ENCODE data around the gene SYP. TPM values are rescaled to one million over a fixed set of nuclear protein-coding genes. Genes with fewer than 3 reads are reported as not detected.

SYP gene
- total RNA-seq, 1 experiment from 2014 or later, result 7.0 TPM

DNA sequence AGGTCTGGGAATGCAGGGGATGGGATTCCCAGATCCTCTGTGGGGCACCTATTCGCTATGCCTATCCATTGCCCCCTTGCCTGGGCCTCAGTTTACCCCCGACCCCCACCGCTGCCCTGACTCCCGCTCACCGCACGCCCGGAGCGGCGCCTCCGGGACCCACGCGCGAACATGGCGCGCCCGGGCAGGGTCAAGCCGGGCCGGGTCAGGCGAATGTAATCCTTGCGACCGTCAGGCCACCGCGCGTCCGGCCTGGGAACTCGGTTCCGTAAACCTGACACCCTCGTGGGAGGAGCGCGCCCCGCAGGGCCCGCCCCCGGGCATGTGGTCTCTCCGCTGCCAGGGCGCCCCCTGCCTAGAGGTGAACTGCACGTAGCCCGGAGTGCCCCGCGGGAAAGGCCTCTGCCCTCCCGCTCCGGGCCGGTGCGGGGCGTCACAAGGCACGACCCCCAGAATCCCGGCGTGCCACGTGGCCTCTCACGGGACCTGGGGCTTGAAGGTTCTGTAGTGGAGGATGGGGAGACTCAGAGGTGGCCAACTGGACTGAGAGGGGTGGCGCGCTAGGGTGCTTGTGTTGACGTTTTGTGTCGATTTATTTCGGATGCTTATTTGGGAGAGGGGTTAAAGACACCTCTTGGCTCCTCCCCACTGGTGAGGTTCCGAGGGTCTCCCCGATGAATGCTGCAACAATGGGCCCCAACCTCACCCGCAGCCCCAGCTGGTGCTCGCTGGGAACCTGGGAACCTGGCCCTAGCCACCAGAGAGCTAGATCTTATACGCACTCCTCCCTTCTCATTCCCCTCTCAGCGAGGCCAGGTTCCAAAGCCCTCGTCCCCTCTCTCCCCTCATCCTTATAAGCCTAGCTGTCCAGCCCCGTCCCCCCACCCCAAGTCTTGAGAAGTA lies 13.6 kb downstream of the SYP start, which contains the start of gene PRICKLE3:
Gene PRICKLE3 (minus strand): TSS at position 249 of the 903 bp plus-strand sequence. CDS start 76 bp downstream, at position 173.
- ATAC-seq (no peak), DNase-seq (ENCODE audit: low spot score) (peak; percentile 82)
- Mint-ChIP-seq H3K9me3 (no peaks in the 10 kb centered on the region), H3K36me3 (peaks cover 7% of the 10 kb centered on the region), H3K27ac (peak within 1 kb of the TSS; percentile 95), H3K27me3 (ENCODE audit: low read depth) (no peaks in the 10 kb centered on the region; the same call in 1 of the 2 replicates), H3K4me3 (peak within 1 kb of the TSS; percentile 77), H3K4me1 (peaks cover 22% of the 10 kb centered on the region)
- ChIA-PET POLR2A (interaction anchor here (0.6 to 0.9 kb wide), 2 partner anchors 24 to 55 kb away, joined by 3 to 6 read pairs; no protein-coding TSS in a partner anchor), CTCF (interaction anchor here (0.6 to 1.0 kb wide), 3 partner anchors 20 to 77 kb away, joined by 4 to 6 read pairs (median 6); no protein-coding TSS in a partner anchor)
- TF ChIP-seq, protein P1, sequence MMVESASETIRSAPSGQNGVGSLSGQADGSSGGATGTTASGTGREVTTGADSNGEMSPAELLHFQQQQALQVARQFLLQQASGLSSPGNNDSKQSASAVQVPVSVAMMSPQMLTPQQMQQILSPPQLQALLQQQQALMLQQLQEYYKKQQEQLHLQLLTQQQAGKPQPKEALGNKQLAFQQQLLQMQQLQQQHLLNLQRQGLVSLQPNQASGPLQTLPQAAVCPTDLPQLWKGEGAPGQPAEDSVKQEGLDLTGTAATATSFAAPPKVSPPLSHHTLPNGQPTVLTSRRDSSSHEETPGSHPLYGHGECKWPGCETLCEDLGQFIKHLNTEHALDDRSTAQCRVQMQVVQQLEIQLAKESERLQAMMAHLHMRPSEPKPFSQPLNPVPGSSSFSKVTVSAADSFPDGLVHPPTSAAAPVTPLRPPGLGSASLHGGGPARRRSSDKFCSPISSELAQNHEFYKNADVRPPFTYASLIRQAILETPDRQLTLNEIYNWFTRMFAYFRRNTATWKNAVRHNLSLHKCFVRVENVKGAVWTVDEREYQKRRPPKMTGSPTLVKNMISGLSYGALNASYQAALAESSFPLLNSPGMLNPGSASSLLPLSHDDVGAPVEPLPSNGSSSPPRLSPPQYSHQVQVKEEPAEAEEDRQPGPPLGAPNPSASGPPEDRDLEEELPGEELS (CRISPR knock-in tag; IDR thresholded peaks at IDR 0.05), result 0 out of 2 replicates have a peak, but pooled peaks have one; percentile 27
- no peak for TF ChIP-seq NR3C1 (CRISPR knock-in tag; conservative IDR thresholded peaks at IDR 0.05; ENCODE audit: low read depth)
- TF ChIP-seq, protein P2, sequence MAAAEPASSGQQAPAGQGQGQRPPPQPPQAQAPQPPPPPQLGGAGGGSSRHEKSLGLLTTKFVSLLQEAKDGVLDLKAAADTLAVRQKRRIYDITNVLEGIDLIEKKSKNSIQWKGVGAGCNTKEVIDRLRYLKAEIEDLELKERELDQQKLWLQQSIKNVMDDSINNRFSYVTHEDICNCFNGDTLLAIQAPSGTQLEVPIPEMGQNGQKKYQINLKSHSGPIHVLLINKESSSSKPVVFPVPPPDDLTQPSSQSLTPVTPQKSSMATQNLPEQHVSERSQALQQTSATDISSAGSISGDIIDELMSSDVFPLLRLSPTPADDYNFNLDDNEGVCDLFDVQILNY (CRISPR knock-in tag; IDR thresholded peaks at IDR 0.05), result peak; percentile 63; the same call in 1 of the 2 replicates
- TF ChIP-seq ETV6 (CRISPR knock-in tag; IDR thresholded peaks at IDR 0.05), result no peak
- TF ChIP-seq ZNF263 (CRISPR knock-in tag; IDR thresholded peaks at IDR 0.05; ENCODE audit: low read depth), result no peak
- no peak for TF ChIP-seq NFE2L1 (CRISPR knock-in tag; IDR thresholded peaks at IDR 0.05)
- no peak for TF ChIP-seq ATF1 (CRISPR knock-in tag; IDR thresholded peaks at IDR 0.05)
- TF ChIP-seq, protein P3, sequence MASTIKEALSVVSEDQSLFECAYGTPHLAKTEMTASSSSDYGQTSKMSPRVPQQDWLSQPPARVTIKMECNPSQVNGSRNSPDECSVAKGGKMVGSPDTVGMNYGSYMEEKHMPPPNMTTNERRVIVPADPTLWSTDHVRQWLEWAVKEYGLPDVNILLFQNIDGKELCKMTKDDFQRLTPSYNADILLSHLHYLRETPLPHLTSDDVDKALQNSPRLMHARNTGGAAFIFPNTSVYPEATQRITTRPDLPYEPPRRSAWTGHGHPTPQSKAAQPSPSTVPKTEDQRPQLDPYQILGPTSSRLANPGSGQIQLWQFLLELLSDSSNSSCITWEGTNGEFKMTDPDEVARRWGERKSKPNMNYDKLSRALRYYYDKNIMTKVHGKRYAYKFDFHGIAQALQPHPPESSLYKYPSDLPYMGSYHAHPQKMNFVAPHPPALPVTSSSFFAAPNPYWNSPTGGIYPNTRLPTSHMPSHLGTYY (CRISPR knock-in tag; IDR thresholded peaks at IDR 0.05), result no peak
- no peak for TF ChIP-seq SMAD4 (CRISPR knock-in tag; IDR thresholded peaks at IDR 0.05)
- TF ChIP-seq, protein P4, sequence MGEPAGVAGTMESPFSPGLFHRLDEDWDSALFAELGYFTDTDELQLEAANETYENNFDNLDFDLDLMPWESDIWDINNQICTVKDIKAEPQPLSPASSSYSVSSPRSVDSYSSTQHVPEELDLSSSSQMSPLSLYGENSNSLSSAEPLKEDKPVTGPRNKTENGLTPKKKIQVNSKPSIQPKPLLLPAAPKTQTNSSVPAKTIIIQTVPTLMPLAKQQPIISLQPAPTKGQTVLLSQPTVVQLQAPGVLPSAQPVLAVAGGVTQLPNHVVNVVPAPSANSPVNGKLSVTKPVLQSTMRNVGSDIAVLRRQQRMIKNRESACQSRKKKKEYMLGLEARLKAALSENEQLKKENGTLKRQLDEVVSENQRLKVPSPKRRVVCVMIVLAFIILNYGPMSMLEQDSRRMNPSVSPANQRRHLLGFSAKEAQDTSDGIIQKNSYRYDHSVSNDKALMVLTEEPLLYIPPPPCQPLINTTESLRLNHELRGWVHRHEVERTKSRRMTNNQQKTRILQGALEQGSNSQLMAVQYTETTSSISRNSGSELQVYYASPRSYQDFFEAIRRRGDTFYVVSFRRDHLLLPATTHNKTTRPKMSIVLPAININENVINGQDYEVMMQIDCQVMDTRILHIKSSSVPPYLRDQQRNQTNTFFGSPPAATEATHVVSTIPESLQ (CRISPR knock-in tag; IDR thresholded peaks at IDR 0.05), result no peak
- TF ChIP-seq ZNF396 (CRISPR knock-in tag; IDR thresholded peaks at IDR 0.05; ENCODE audit: borderline replicate concordance), result no peak
- TF ChIP-seq TEAD1 (CRISPR knock-in tag; IDR thresholded peaks at IDR 0.05), result no peak
- TF ChIP-seq, protein P5, sequence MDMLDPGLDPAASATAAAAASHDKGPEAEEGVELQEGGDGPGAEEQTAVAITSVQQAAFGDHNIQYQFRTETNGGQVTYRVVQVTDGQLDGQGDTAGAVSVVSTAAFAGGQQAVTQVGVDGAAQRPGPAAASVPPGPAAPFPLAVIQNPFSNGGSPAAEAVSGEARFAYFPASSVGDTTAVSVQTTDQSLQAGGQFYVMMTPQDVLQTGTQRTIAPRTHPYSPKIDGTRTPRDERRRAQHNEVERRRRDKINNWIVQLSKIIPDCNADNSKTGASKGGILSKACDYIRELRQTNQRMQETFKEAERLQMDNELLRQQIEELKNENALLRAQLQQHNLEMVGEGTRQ (CRISPR knock-in tag; IDR thresholded peaks at IDR 0.05), result peak; percentile 78
- TF ChIP-seq NR1H2 (CRISPR knock-in tag; IDR thresholded peaks at IDR 0.05), result no peak
- TF ChIP-seq SOX15 (CRISPR knock-in tag; IDR thresholded peaks at IDR 0.05), result no peak
- TF ChIP-seq ZNF219 (CRISPR knock-in tag; IDR thresholded peaks at IDR 0.05; ENCODE audit: borderline replicate concordance), result no peak
- no peak for TF ChIP-seq ZNF317 (CRISPR knock-in tag; IDR thresholded peaks at IDR 0.05; ENCODE audit: borderline replicate concordance, low read depth)
- TF ChIP-seq, protein P6, sequence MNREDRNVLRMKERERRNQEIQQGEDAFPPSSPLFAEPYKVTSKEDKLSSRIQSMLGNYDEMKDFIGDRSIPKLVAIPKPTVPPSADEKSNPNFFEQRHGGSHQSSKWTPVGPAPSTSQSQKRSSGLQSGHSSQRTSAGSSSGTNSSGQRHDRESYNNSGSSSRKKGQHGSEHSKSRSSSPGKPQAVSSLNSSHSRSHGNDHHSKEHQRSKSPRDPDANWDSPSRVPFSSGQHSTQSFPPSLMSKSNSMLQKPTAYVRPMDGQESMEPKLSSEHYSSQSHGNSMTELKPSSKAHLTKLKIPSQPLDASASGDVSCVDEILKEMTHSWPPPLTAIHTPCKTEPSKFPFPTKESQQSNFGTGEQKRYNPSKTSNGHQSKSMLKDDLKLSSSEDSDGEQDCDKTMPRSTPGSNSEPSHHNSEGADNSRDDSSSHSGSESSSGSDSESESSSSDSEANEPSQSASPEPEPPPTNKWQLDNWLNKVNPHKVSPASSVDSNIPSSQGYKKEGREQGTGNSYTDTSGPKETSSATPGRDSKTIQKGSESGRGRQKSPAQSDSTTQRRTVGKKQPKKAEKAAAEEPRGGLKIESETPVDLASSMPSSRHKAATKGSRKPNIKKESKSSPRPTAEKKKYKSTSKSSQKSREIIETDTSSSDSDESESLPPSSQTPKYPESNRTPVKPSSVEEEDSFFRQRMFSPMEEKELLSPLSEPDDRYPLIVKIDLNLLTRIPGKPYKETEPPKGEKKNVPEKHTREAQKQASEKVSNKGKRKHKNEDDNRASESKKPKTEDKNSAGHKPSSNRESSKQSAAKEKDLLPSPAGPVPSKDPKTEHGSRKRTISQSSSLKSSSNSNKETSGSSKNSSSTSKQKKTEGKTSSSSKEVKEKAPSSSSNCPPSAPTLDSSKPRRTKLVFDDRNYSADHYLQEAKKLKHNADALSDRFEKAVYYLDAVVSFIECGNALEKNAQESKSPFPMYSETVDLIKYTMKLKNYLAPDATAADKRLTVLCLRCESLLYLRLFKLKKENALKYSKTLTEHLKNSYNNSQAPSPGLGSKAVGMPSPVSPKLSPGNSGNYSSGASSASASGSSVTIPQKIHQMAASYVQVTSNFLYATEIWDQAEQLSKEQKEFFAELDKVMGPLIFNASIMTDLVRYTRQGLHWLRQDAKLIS (CRISPR knock-in tag; IDR thresholded peaks at IDR 0.05; ENCODE audit: borderline replicate concordance), result no peak
- no peak for TF ChIP-seq SMAD3 (CRISPR knock-in tag; IDR thresholded peaks at IDR 0.05; ENCODE audit: borderline replicate concordance)
- no peak for TF ChIP-seq ZBTB21 (CRISPR knock-in tag; IDR thresholded peaks at IDR 0.05; ENCODE audit: borderline replicate concordance)
- TF ChIP-seq, protein P7, sequence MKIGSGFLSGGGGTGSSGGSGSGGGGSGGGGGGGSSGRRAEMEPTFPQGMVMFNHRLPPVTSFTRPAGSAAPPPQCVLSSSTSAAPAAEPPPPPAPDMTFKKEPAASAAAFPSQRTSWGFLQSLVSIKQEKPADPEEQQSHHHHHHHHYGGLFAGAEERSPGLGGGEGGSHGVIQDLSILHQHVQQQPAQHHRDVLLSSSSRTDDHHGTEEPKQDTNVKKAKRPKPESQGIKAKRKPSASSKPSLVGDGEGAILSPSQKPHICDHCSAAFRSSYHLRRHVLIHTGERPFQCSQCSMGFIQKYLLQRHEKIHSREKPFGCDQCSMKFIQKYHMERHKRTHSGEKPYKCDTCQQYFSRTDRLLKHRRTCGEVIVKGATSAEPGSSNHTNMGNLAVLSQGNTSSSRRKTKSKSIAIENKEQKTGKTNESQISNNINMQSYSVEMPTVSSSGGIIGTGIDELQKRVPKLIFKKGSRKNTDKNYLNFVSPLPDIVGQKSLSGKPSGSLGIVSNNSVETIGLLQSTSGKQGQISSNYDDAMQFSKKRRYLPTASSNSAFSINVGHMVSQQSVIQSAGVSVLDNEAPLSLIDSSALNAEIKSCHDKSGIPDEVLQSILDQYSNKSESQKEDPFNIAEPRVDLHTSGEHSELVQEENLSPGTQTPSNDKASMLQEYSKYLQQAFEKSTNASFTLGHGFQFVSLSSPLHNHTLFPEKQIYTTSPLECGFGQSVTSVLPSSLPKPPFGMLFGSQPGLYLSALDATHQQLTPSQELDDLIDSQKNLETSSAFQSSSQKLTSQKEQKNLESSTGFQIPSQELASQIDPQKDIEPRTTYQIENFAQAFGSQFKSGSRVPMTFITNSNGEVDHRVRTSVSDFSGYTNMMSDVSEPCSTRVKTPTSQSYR (CRISPR knock-in tag; IDR thresholded peaks at IDR 0.05), result no peak
